ENCODE results near the gene NKD2. TPM values are rescaled to one million over a fixed set of nuclear protein-coding genes. Genes with fewer than 3 reads are reported as not detected.

The NKD2 gene
- total RNA-seq, 1 experiment from 2014 or later: 0.21 TPM

DNA sequence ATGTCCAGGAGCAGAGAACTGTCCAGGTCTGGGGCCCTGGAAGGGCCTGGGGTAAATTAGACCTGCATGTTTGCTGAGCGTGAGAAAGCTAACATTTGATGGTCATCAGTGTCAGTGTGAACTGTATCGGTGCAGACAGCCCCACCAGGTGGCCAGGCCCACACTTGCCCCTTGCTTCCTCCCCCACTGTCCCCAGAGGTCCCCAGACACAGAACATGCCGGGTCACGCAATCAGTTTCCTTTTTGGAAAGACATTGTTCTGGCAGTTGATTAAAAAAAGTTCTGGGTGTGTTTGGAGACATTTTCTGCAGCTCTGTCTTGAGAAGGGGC lies 1.5 kb downstream of the NKD2 start:
- intact Hi-C loops (cut with micrococcal nuclease): loop anchor here (2.0 kb wide), 1 partner anchor 87 kb away; no protein-coding TSS in a partner anchor
- no peaks in the 10 kb centered on the region for H3K36me3 Mint-ChIP-seq (ENCODE audit: insufficient read depth, unreplicated experiment)
- H3K9me3 Mint-ChIP-seq (ENCODE audit: unreplicated experiment): no peaks in the 10 kb centered on the region
- ChIA-PET POLR2A (no interaction called here), CTCF (interaction anchor here (1.0 to 1.4 kb wide), 3 partner anchors 9 to 87 kb away, joined by 3 to 7 read pairs (median 4); no protein-coding TSS in a partner anchor)
- DNase-seq (ENCODE audit: unreplicated experiment): no peak
- TF ChIP-seq, protein P1, sequence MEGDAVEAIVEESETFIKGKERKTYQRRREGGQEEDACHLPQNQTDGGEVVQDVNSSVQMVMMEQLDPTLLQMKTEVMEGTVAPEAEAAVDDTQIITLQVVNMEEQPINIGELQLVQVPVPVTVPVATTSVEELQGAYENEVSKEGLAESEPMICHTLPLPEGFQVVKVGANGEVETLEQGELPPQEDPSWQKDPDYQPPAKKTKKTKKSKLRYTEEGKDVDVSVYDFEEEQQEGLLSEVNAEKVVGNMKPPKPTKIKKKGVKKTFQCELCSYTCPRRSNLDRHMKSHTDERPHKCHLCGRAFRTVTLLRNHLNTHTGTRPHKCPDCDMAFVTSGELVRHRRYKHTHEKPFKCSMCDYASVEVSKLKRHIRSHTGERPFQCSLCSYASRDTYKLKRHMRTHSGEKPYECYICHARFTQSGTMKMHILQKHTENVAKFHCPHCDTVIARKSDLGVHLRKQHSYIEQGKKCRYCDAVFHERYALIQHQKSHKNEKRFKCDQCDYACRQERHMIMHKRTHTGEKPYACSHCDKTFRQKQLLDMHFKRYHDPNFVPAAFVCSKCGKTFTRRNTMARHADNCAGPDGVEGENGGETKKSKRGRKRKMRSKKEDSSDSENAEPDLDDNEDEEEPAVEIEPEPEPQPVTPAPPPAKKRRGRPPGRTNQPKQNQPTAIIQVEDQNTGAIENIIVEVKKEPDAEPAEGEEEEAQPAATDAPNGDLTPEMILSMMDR (IDR thresholded peaks at IDR 0.05; ENCODE audit: unreplicated experiment): no peak
- BruUV-seq (replicated peaks): no TSS peak
- no peak overlapping the region for H3K4me3 Mint-ChIP-seq (ENCODE audit: unreplicated experiment)
- no peak overlapping the region for H3K27ac Mint-ChIP-seq (ENCODE audit: low read depth, unreplicated experiment)
- peaks cover 62% of the 10 kb centered on the region for H3K27me3 Mint-ChIP-seq (ENCODE audit: insufficient read depth, unreplicated experiment)
- peaks cover 7% of the 10 kb centered on the region for H3K4me1 Mint-ChIP-seq (ENCODE audit: insufficient read depth, unreplicated experiment)

DNA sequence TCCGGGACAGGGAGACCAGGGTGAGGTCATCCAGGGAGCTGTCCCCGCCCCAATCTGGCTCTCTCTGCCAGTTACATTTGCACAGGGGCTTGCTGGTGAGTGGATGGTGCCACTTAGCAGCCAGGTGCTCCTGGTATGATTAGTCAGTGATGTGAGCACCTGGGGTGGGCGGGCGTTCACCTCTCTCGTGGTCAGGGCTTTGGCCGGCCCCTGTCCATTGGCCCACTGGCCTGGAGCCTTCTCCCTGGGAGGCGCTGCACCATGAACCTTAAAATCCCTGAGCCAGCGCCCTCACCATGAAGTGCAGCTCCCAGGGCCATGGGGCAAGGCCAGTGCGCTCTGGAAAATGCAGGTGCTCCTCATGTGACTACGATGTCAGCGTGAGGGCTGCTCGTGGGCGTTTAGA lies 2.0 kb downstream of the NKD2 start:
- BruUV-seq (replicated peaks): no TSS peak
- no peak overlapping the region for H3K4me3 Mint-ChIP-seq (ENCODE audit: unreplicated experiment)

DNA sequence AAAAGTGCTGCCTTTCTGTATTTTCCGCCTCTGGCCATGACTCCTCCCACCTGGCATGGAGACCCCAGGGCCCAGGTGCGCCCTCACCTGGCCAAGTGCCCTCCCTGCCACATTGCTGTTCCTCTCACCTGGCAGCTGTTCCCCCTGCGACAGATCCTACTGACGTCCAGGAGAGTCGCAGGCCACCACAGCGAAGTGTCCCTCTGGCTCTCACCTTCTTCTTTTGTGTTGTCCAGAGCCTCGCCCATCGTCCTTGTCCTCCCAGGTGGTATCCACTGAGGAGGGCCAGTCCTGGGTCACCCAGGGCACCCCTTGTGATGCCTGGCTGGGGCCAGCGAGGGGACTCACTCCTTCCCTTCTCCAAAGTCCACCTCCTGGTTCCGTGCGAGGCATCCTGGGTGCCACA lies 2.6 kb downstream of the NKD2 start:
- Mint-ChIP-seq H3K4me3 (ENCODE audit: unreplicated experiment) (no peak overlapping the region), H3K27ac (ENCODE audit: low read depth, unreplicated experiment) (no peak overlapping the region), H3K27me3 (ENCODE audit: insufficient read depth, unreplicated experiment) (peaks cover 53% of the 10 kb centered on the region), H3K4me1 (ENCODE audit: insufficient read depth, unreplicated experiment) (peaks cover 7% of the 10 kb centered on the region), H3K9me3 (ENCODE audit: unreplicated experiment) (no peaks in the 10 kb centered on the region), H3K36me3 (ENCODE audit: insufficient read depth, unreplicated experiment) (no peaks in the 10 kb centered on the region)
- intact Hi-C loops (cut with micrococcal nuclease): loop anchor here (2.0 kb wide), 1 partner anchor 88 kb away; no protein-coding TSS in a partner anchor
- DNase-seq (ENCODE audit: unreplicated experiment): peak; percentile 46
- BruUV-seq (replicated peaks): no TSS peak
- TF ChIP-seq, protein P1 (IDR thresholded peaks at IDR 0.05; ENCODE audit: unreplicated experiment): peak; percentile 21
- ChIA-PET POLR2A (no interaction called here), CTCF (interaction anchor here (0.8 kb wide), 1 partner anchor 28 kb away, joined by 3 read pairs; no protein-coding TSS in a partner anchor)

More for the DNA sequence above, 2.0 kb downstream of the NKD2 start:
- Mint-ChIP-seq H3K36me3 (ENCODE audit: insufficient read depth, unreplicated experiment) (no peaks in the 10 kb centered on the region), H3K4me1 (ENCODE audit: insufficient read depth, unreplicated experiment) (peaks cover 7% of the 10 kb centered on the region), H3K9me3 (ENCODE audit: unreplicated experiment) (no peaks in the 10 kb centered on the region), H3K27ac (ENCODE audit: low read depth, unreplicated experiment) (no peak overlapping the region), H3K27me3 (ENCODE audit: insufficient read depth, unreplicated experiment) (peaks cover 59% of the 10 kb centered on the region)
- TF ChIP-seq, protein P1 (IDR thresholded peaks at IDR 0.05; ENCODE audit: unreplicated experiment): no peak
- intact Hi-C loops (cut with micrococcal nuclease): loop anchor here (2.0 kb wide), 1 partner anchor 88 kb away; no protein-coding TSS in a partner anchor
- ChIA-PET POLR2A (no interaction called here), CTCF (interaction anchor here (0.6 to 1.4 kb wide), 5 partner anchors 8 to 160 kb away, joined by 3 to 7 read pairs (median 4); no protein-coding TSS in a partner anchor)
- DNase-seq (ENCODE audit: unreplicated experiment): no peak

DNA sequence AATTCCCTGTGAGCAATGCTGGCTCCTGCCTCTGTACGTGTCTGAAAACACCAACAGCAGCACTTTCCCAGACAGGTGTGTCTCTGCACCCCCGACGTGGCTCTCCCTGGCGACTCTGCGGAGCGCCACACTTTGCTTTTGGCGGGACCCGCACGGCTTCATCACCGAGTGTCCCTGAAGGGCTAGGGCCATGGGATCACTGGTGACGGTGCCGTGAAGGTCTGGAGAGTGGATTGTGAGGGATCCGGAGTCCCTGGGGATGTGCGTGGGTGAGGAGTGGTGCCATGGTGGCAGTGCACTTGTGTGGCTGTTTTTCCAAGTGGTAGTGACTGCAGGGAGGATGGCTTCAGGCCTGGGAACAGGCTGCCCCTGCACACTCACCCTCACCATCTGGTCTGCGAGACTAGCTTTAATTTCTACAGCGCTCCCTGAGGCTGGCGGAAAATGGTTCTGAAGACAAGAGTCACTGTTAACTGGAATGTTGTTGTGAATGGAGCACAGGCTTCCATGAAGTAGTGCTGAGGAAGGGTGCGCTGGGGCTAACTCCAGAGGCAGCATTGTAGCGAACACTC lies 3.2 kb downstream of the NKD2 start:
- intact Hi-C loops (cut with micrococcal nuclease): loop anchor here (2.0 kb wide), 1 partner anchor 89 kb away; no protein-coding TSS in a partner anchor
- no peak for DNase-seq (ENCODE audit: unreplicated experiment)
- Mint-ChIP-seq H3K36me3 (ENCODE audit: insufficient read depth, unreplicated experiment) (no peaks in the 10 kb centered on the region), H3K27me3 (ENCODE audit: insufficient read depth, unreplicated experiment) (peaks cover 47% of the 10 kb centered on the region), H3K9me3 (ENCODE audit: unreplicated experiment) (no peaks in the 10 kb centered on the region), H3K4me1 (ENCODE audit: insufficient read depth, unreplicated experiment) (peaks cover 7% of the 10 kb centered on the region), H3K4me3 (ENCODE audit: unreplicated experiment) (no peak overlapping the region), H3K27ac (ENCODE audit: low read depth, unreplicated experiment) (no peak overlapping the region)
- BruUV-seq (replicated peaks): no TSS peak
- TF ChIP-seq, protein P1 (IDR thresholded peaks at IDR 0.05; ENCODE audit: unreplicated experiment): no peak
- POLR2A ChIA-PET: no interaction called here
- CTCF ChIA-PET: interaction anchor here (0.6 kb wide), 1 partner anchor 151 kb away, joined by 3 read pairs; no protein-coding TSS in a partner anchor
